ENCODE data around the gene CD82.

Gene CD82

GRCh38 chr11:44585421-44585820 is 20.0 kb downstream of the CD82 start:
- peak overlapping the region; percentile 69 for H3K27ac ChIP-seq
- TF ChIP-seq ZFX (IDR thresholded peaks at IDR 0.05) (no peak), CTCF (conservative IDR thresholded peaks at IDR 0.05) (no peak)

- TF ChIP-seq CTCF (conservative IDR thresholded peaks at IDR 0.05) (no peak), ZFX (IDR thresholded peaks at IDR 0.05) (no peak)
- H3K27ac ChIP-seq = peak overlapping the region; percentile 25; the same call in 1 of the 2 replicates
Measured at GRCh38 chr11:44589301-44589700, 23.8 kb downstream of the CD82 start.

GRCh38 chr11:44590769-44591168 is 25.3 kb downstream of the CD82 start:
- TF ChIP-seq CTCF (conservative IDR thresholded peaks at IDR 0.05) = no peak
- TF ChIP-seq ZFX (IDR thresholded peaks at IDR 0.05) = no peak
- H3K27ac ChIP-seq = no peak overlapping the region

GRCh38 chr11:44591557-44591956 is 26.1 kb downstream of the CD82 start:
- H3K27ac ChIP-seq = no peak overlapping the region
- TF ChIP-seq ZFX (IDR thresholded peaks at IDR 0.05) (no peak), CTCF (conservative IDR thresholded peaks at IDR 0.05) (no peak)

GRCh38 chr11:44592125-44592940 is 26.9 kb downstream of the CD82 start:
- TF ChIP-seq ZFX (IDR thresholded peaks at IDR 0.05) = no peak
- no peak for TF ChIP-seq CTCF (conservative IDR thresholded peaks at IDR 0.05)
- H3K27ac ChIP-seq = no peak overlapping the region

GRCh38 chr11:44593251-44593650 is 27.8 kb downstream of the CD82 start:
- no peak for TF ChIP-seq ZFX (IDR thresholded peaks at IDR 0.05)
- TF ChIP-seq CTCF (conservative IDR thresholded peaks at IDR 0.05) = no peak
- no peak overlapping the region for H3K27ac ChIP-seq

GRCh38 chr11:44595006-44595405 is 29.5 kb downstream of the CD82 start:
- H3K27ac ChIP-seq = no peak overlapping the region
- TF ChIP-seq CTCF (conservative IDR thresholded peaks at IDR 0.05) (no peak), ZFX (IDR thresholded peaks at IDR 0.05) (no peak)
